Erythroblast (primary cell): ENCODE results near the gene EDN3.

Experiments used
- GATA1 ChIP-seq: IDR thresholded peaks from 2 replicates; pipeline ENCODE4 v1.6.1; 2011; ENCODE audit warnings: low read depth, mild to moderate bottlenecking, control low read depth, low read length, moderate library complexity
- POLR2A ChIP-seq: IDR thresholded peaks from 2 replicates; pipeline ENCODE4 v1.6.1; 2011; ENCODE audit warnings: mild to moderate bottlenecking, low read length

GRCh38 chr20:59322081-59322480, 21.7 kb downstream of the EDN3 start:
- TF ChIP-seq POLR2A (no peak), GATA1 (no peak)
